HCT116 (cell line): ENCODE measurements around the gene ABCC8. TPM values are rescaled to one million over a fixed set of nuclear protein-coding genes. Genes with fewer than 3 reads are reported as not detected.

Experiments
- ATAC-seq: fragments of 200-7000 bp; cut with Tn5 transposase; 2 replicates; pipeline ENCODE4 v1.9.1; 2020; ENCODE audit warnings: mild to moderate bottlenecking, moderate library complexity
- BruUV-seq: library from RNA; stranded (reverse); fragments of 400-500 nt; replicated peaks from 2 replicates; lab custom pipeline; 2021; lab: Mats Ljungman, UMichigan
- CTCF ChIA-PET: fragments of 300-600 bp; sonication (Branson Sonifier 250); formaldehyde crosslinking; loops from one replicate; lab custom pipeline; 2021; ENCODE audit warnings: antibody characterized with exemption; lab: Charles Lee
- POLR2A ChIA-PET: fragments of 300-600, 350-600 bp; sonication (Branson Sonifier 250); formaldehyde crosslinking; loops from one replicate; lab custom pipeline; 2021; ENCODE audit warnings: antibody characterized with exemption; lab: Charles Lee
- RAD21 ChIA-PET, 2 experiments: fragments of 300-600 bp; sonication (Branson Sonifier 250); formaldehyde crosslinking; loops; one replicate each; lab custom pipeline; 2023; ENCODE audit warnings: low total read pairs in 2 of 2; ENCODE audit not compliant: uncharacterized antibody in 2 of 2, unreplicated experiment in 2 of 2, low non-redundant PET in 1 of 2; lab: Charles Lee
- DNase-seq: peaks from one replicate; pipeline ENCODE4 v3.0.0-alpha.2; 2010; ENCODE audit warnings: low read depth, low spot score
- H2AFZ ChIP-seq: fragments of 200-600 bp; shearing (Covaris generic), sonication (generic); 2 replicates; pipeline ENCODE4 v1.6.1; 2017; ENCODE audit warnings: low read depth, mixed run types, mixed read lengths, antibody characterized with exemption, low read length; ENCODE audit not compliant: poor library complexity, severe bottlenecking
- H3K27ac ChIP-seq: 2 replicates; pipeline ENCODE4 v1.5.1; 2012; ENCODE audit warnings: low read depth, low read length
- H3K27me3 ChIP-seq: fragments of 200-600 bp; sonication (generic); 2 replicates; pipeline ENCODE4 v1.6.1; 2016; ENCODE audit warnings: mixed run types, low read length, mixed read lengths; ENCODE audit not compliant: insufficient read depth
- H3K36me3 ChIP-seq, 2 experiments: fragments of 200-500 bp in 1 of 2; fragments of 200-600 bp in 1 of 2; sonication (Bioruptor generic) in 1 of 2; sonication (generic) in 1 of 2; 2 replicates each; pipeline versions ENCODE4 v1.5.1 to v1.6.1; 2014 to 2016; ENCODE audit warnings: low read length in 2 of 2, inconsistent platforms in 1 of 2, mixed read lengths in 1 of 2, mixed run types in 1 of 2; ENCODE audit not compliant: insufficient read depth in 2 of 2, control insufficient read depth in 1 of 2
- H3K4me1 ChIP-seq, 2 experiments: fragments of 200-600 bp in 1 of 2; sonication (generic) in 1 of 2; 2 replicates each; pipeline versions ENCODE4 v1.5.1 to v1.6.1; 2012 to 2017; ENCODE audit warnings: low read length in 2 of 2, inconsistent platforms in 1 of 2, mild to moderate bottlenecking in 1 of 2, mixed read lengths in 1 of 2, mixed run types in 1 of 2, moderate library complexity in 1 of 2; ENCODE audit not compliant: insufficient read depth in 2 of 2, control insufficient read depth in 1 of 2
- H3K4me2 ChIP-seq: fragments of 200-600 bp; sonication (generic); 2 replicates; pipeline ENCODE4 v1.6.1; 2017; ENCODE audit warnings: mixed run types, low read length, mixed read lengths
- H3K4me3 ChIP-seq, 2 experiments: fragments of 200-600 bp in 1 of 2; sonication (generic) in 1 of 2; replicated peaks in 1 of 2; 2 replicates each; pipeline ENCODE4 v1.5.1; 2011 to 2016; ENCODE audit warnings: low read length in 2 of 2, control low read depth in 1 of 2, low read depth in 1 of 2, mild to moderate bottlenecking in 1 of 2, mixed read lengths in 1 of 2, mixed run types in 1 of 2
- H3K79me2 ChIP-seq: fragments of 200-600 bp; sonication (generic); 2 replicates; pipeline ENCODE4 v1.6.1; 2017; ENCODE audit warnings: mild to moderate bottlenecking, mixed run types, low read length, moderate library complexity, mixed read lengths; ENCODE audit not compliant: insufficient read depth
- H3K9ac ChIP-seq: fragments of 200-600 bp; sonication (generic); 2 replicates; pipeline ENCODE4 v1.6.1; 2016; ENCODE audit warnings: low read length, mixed read lengths
- H3K9me2 ChIP-seq: fragments of 200-600 bp; sonication (generic), shearing (Covaris generic); 2 replicates; pipeline ENCODE4 v1.6.1; 2017; ENCODE audit warnings: mixed run types, mild to moderate bottlenecking, moderate library complexity; ENCODE audit not compliant: insufficient read depth
- H3K9me3 ChIP-seq, 2 experiments: fragments of 200-500 bp in 1 of 2; fragments of 200-600 bp in 1 of 2; sonication (Bioruptor generic) in 1 of 2; sonication (generic) in 1 of 2; 2 replicates each; pipeline ENCODE4 v1.6.1; 2014 to 2017; ENCODE audit warnings: low read length in 2 of 2, mixed read lengths in 2 of 2, inconsistent platforms in 1 of 2, low read depth in 1 of 2, mild to moderate bottlenecking in 1 of 2, mixed run types in 1 of 2, moderate library complexity in 1 of 2; ENCODE audit not compliant: control insufficient read depth in 1 of 2, insufficient read depth in 1 of 2
- H4K20me1 ChIP-seq: fragments of 200-600 bp; sonication (generic), shearing (Covaris generic); 2 replicates; pipeline ENCODE4 v1.6.1; 2017; ENCODE audit warnings: mixed run types, mild to moderate bottlenecking, moderate library complexity; ENCODE audit not compliant: insufficient read depth
- CEBPB ChIP-seq: IDR thresholded peaks from 2 replicates; pipeline ENCODE4 v1.6.1; 2012; ENCODE audit warnings: low read depth
- ELF1 ChIP-seq: IDR thresholded peaks from 2 replicates; pipeline ENCODE4 v1.6.1; 2012; ENCODE audit warnings: low read depth, borderline replicate concordance
- EZH2 ChIP-seq: fragments of 200-600 bp; sonication (generic); IDR thresholded peaks from 2 replicates; pipeline ENCODE4 v1.6.1; 2017; ENCODE audit warnings: antibody characterized with exemption, mixed run types
- FOSL1 ChIP-seq: IDR thresholded peaks from 2 replicates; pipeline ENCODE4 v1.6.1; 2012; ENCODE audit warnings: low read depth
- SIN3A ChIP-seq: IDR thresholded peaks from 2 replicates; pipeline ENCODE4 v1.6.1; 2012; ENCODE audit warnings: low read depth
- YY1 ChIP-seq: IDR thresholded peaks from 2 replicates; pipeline ENCODE4 v1.6.1; 2011; ENCODE audit warnings: low read length, low read depth, moderate library complexity, mild to moderate bottlenecking; ENCODE audit not compliant: insufficient replicate concordance; ENCODE audit errors: extremely low read depth
- ZNF274 ChIP-seq: fragments of 200-500 bp; sonication (Bioruptor generic); IDR thresholded peaks from 2 replicates; pipeline ENCODE4 v1.6.1; 2014; ENCODE audit warnings: mild to moderate bottlenecking, low read depth, low read length, inconsistent platforms
- intact Hi-C: fragments of 100-400 bp; cut with micrococcal nuclease; formaldehyde crosslinking; loops from 2 replicates; pipeline ENCODE4 v1.10.0; 2022
- total RNA-seq: library from RNA; stranded (reverse); gene quantifications from one replicate; pipeline ENCODE4 v1.2.1, GENCODE V29; 2021; ENCODE audit not compliant: unreplicated experiment
- TF ChIP-seq, protein P1 (sequence below): IDR thresholded peaks from 2 replicates; pipeline ENCODE4 v1.6.1; 2012
- TF ChIP-seq, protein P2 (sequence below), 3 experiments: fragments of 200-600 bp in 1 of 3; sonication (generic) in 1 of 3; IDR thresholded peaks in 2 of 3; conservative IDR thresholded peaks in 1 of 3; 2 replicates each; pipeline ENCODE4 v1.5.1; 2012 to 2017; ENCODE audit warnings: low read depth in 2 of 3, low read length in 2 of 3, antibody characterized with exemption in 1 of 3, borderline replicate concordance in 1 of 3, control low read depth in 1 of 3, mild to moderate bottlenecking in 1 of 3, mixed read lengths in 1 of 3, mixed run types in 1 of 3, moderate library complexity in 1 of 3; ENCODE audit not compliant: insufficient read depth in 1 of 3

Gene ABCC8
- total RNA-seq, 1 experiment from 2014 or later = 0.39 TPM

DNA sequence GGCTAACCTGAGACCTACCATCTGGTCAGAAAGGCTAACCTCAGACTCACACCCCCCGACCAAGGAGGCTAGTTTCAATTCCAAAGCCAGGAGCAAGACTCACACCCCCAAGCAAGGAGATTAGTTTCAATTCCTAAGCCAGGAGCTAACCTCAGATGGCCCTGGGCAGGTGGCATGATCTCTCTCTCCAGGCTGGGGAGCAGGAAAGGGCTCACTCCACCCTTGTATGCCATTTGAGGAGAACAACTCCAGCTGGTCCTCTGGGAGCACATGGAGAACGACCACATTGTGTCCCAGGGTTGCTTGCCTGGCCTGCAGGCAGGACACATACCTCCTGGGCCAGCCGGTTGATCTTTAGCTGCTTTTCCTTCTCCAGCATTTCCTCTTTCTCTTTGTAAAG is 34.9 kb upstream of the ABCC8 start:
- intact Hi-C loops = no loop called here
- RAD21 ChIA-PET = no interaction called here

DNA sequence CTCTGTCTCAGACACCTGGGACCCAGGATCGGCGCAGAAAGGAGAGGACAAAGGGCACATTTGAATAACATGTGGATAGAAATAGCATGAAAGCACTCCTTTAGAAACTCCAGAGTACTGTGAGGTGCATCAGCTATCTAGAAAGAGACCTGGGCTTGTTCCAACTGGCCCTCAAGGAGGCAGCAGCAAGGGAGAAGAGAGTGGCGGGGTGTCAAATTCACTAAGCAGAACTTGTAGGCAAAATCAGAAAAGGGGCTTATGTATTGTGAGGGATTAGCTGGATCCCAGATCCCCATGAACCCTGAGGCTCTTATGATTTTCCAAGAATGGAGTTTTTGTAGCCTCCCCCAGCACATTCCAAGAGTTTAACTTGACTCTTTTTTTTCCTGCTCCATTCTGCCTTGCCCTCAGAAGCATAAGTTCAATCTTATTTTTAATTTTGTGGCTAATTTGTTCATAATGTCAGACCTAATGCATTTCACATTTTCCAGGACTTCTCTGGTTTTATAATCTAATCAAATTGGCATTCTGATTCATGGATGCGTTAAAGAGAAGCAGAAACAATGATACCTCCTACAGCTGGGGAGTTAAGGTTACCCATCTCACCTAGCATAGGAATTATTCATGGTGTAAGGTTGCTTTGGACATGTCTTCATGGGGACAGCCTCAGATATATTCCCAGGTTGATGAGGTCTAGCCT is 34.0 kb upstream of the ABCC8 start:
- intact Hi-C loops = no loop called here

More for the DNA sequence above, 34.9 kb upstream of the ABCC8 start:
- H2AFZ ChIP-seq = no peak overlapping the region
- no peaks in the 10 kb centered on the region for H3K9me2 ChIP-seq
- ATAC-seq = no peak
- H3K4me2 ChIP-seq = no peak overlapping the region
- POLR2A ChIA-PET = no interaction called here
- H3K4me3 ChIP-seq = no peak overlapping the region
- DNase-seq = no peak
- no peak overlapping the region for H3K9ac ChIP-seq
- TF ChIP-seq SIN3A = no peak
- TF ChIP-seq, protein P1, sequence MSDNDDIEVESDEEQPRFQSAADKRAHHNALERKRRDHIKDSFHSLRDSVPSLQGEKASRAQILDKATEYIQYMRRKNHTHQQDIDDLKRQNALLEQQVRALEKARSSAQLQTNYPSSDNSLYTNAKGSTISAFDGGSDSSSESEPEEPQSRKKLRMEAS = no peak
- no peaks in the 10 kb centered on the region for H3K27me3 ChIP-seq
- H3K4me1 ChIP-seq = peaks cover 5 to 10% of the 10 kb centered on the region in 2 experiments; a peak in 3 of 4 replicates
- BruUV-seq = no TSS peak
- H3K9me3 ChIP-seq = no peaks in the 10 kb centered on the region
- no peaks in the 10 kb centered on the region for H4K20me1 ChIP-seq
- no peak overlapping the region for H3K27ac ChIP-seq
- no peaks in the 10 kb centered on the region for H3K79me2 ChIP-seq
- no peaks in the 10 kb centered on the region for H3K36me3 ChIP-seq
- CTCF ChIA-PET = interaction anchor here (1.1 kb wide), 1 partner anchor 16 kb away, joined by 4 read pairs; no protein-coding TSS in a partner anchor

More for the DNA sequence above, 34.0 kb upstream of the ABCC8 start:
- no peak overlapping the region for H3K4me2 ChIP-seq
- DNase-seq (no peak), ATAC-seq (no peak)
- ChIA-PET POLR2A (no interaction called here), RAD21 (no interaction called here), CTCF (interaction anchor here (0.8 kb wide), 1 partner anchor 18 kb away, joined by 3 read pairs; no protein-coding TSS in a partner anchor)
- BruUV-seq = no TSS peak
- no peak for TF ChIP-seq CEBPB
- TF ChIP-seq ELF1 = no peak
- TF ChIP-seq YY1 = no peak
- TF ChIP-seq FOSL1 = no peak
- TF ChIP-seq, protein P2, sequence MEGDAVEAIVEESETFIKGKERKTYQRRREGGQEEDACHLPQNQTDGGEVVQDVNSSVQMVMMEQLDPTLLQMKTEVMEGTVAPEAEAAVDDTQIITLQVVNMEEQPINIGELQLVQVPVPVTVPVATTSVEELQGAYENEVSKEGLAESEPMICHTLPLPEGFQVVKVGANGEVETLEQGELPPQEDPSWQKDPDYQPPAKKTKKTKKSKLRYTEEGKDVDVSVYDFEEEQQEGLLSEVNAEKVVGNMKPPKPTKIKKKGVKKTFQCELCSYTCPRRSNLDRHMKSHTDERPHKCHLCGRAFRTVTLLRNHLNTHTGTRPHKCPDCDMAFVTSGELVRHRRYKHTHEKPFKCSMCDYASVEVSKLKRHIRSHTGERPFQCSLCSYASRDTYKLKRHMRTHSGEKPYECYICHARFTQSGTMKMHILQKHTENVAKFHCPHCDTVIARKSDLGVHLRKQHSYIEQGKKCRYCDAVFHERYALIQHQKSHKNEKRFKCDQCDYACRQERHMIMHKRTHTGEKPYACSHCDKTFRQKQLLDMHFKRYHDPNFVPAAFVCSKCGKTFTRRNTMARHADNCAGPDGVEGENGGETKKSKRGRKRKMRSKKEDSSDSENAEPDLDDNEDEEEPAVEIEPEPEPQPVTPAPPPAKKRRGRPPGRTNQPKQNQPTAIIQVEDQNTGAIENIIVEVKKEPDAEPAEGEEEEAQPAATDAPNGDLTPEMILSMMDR (IDR thresholded peaks at IDR 0.05 in 2 of 3, conservative IDR thresholded peaks at IDR 0.05 in 1 of 3; ENCODE audit: borderline replicate concordance in 1 of 3, insufficient read depth in 1 of 3, low read depth in 2 of 3, low read length in 2 of 3) = no peak
- TF ChIP-seq, protein P1 = no peak
- TF ChIP-seq ZNF274 = no peak
- no peak for TF ChIP-seq EZH2
- H2AFZ ChIP-seq = no peak overlapping the region
- H4K20me1 ChIP-seq = no peaks in the 10 kb centered on the region
- no peak overlapping the region for H3K9ac ChIP-seq
- H3K4me1 ChIP-seq = peaks cover 5 to 12% of the 10 kb centered on the region in 2 experiments; a peak in 3 of 4 replicates
- no peaks in the 10 kb centered on the region for H3K79me2 ChIP-seq
- H3K27ac ChIP-seq = no peak overlapping the region
- H3K27me3 ChIP-seq = no peaks in the 10 kb centered on the region
- no peak overlapping the region for H3K4me3 ChIP-seq
- no peaks in the 10 kb centered on the region for H3K9me3 ChIP-seq
- no peaks in the 10 kb centered on the region for H3K9me2 ChIP-seq
- H3K36me3 ChIP-seq = no peaks in the 10 kb centered on the region
